Stomach (tissue), 9 donors: ENCODE measurements around the gene TUBB6. TPM values are rescaled to one million over a fixed set of nuclear protein-coding genes. Genes with fewer than 3 reads are reported as not detected.

Experiments
- DNase-seq, 2 donors: peaks; one replicate each; pipeline versions ENCODE4 v3.0.0 to v3.0.0-alpha.2; 2013 to 2019
- H3K27ac ChIP-seq, 5 donors: fragments of 200-600 bp in 4 of 5; sonication (generic) in 4 of 5; one replicate each; pipeline ENCODE4 v1.5.1; 2013 to 2019; ENCODE audit warnings: mild to moderate bottlenecking in 1 of 5, moderate library complexity in 1 of 5
- H3K27me3 ChIP-seq, 3 donors: fragments of 200-600 bp; sonication (generic); one replicate each; pipeline ENCODE4 v1.5.1; 2017 to 2019; ENCODE audit warnings: mixed run types in 1 of 3
- H3K36me3 ChIP-seq, 4 donors: fragments of 200-600 bp; sonication (generic); 1 replicate in 3 of 4; 2 replicates in 1 of 4; pipeline ENCODE4 v1.5.1; 2016 to 2019
- H3K4me1 ChIP-seq, 4 donors: fragments of 200-600 bp; sonication (generic); one replicate each; pipeline ENCODE4 v1.5.1; 2016 to 2019
- H3K4me3 ChIP-seq, 4 donors: fragments of 200-600 bp; sonication (generic) in 3 of 4; one replicate each; pipeline ENCODE4 v1.5.1; 2016 to 2019; ENCODE audit warnings: mild to moderate bottlenecking in 1 of 4
- H3K9me3 ChIP-seq, 4 donors: fragments of 200-600 bp; sonication (generic); one replicate each; pipeline ENCODE4 v1.5.1; 2016 to 2019
- CTCF ChIP-seq, 7 experiments: fragments of 450-650 bp in 4 of 7; fragments of 200-600 bp in 3 of 7; sonication (generic) in 3 of 7; IDR thresholded peaks; one replicate each; pipeline ENCODE4 v1.5.1; 2016 to 2019; ENCODE audit warnings: antibody characterized with exemption in 7 of 7, control low read depth in 2 of 7, mild to moderate bottlenecking in 1 of 7
- EP300 ChIP-seq: sonication (generic); formaldehyde crosslinking; IDR thresholded peaks from one replicate; pipeline ENCODE4 v1.6.1; 2017; ENCODE audit warnings: antibody characterized with exemption
- POLR2A ChIP-seq, 4 donors: fragments of 450-650 bp; IDR thresholded peaks; one replicate each; pipeline ENCODE4 v1.6.1; 2016; ENCODE audit warnings: antibody characterized with exemption in 4 of 4, control low read depth in 2 of 4, mild to moderate bottlenecking in 1 of 4, moderate library complexity in 1 of 4
- POLR2AphosphoS5 ChIP-seq, 3 donors: sonication (generic); formaldehyde crosslinking; IDR thresholded peaks; one replicate each; pipeline ENCODE4 v1.6.1; 2016; ENCODE audit warnings: antibody characterized with exemption in 3 of 3
- WGBS, 5 donors: extraction: QIAGEN DNeasy Blood & Tissue Kit in 3 of 5; methylation state at CpG; one replicate each; pipeline versions ENCODE4 v1.1.5 to v1.1.7; 2013 to 2018; 5-methylcytosine and 5-hydroxymethylcytosine counted together
- intact Hi-C: fragments of 100-400 bp; cut with DNase I; formaldehyde crosslinking; loops from one replicate; pipeline ENCODE4 v1.15.1; 2023; ENCODE audit warnings: low total_unique reads
- polyA plus RNA-seq, 3 donors: library from polyadenylated mRNA; stranded (reverse); fragments of 200-250 nt; gene quantifications; one replicate each; pipeline ENCODE4 v1.2.3, GENCODE V29; 2013
- total RNA-seq, 5 donors: library from RNA; depleted of rRNA; stranded (reverse); fragments of >200 nt; gene quantifications; one replicate each; pipeline versions ENCODE4 v1.1.0 to v1.2.3, GENCODE V29; 2014 to 2016
- donor health status: healthy with polysubstance abuse.
- donor health status: Bipolar disorder and iron deficiency.
- donor health status: healthy.

Gene TUBB6
- total and polyA plus RNA-seq, 8 donors = 66.6 to 333 (median 174) TPM

DNA sequence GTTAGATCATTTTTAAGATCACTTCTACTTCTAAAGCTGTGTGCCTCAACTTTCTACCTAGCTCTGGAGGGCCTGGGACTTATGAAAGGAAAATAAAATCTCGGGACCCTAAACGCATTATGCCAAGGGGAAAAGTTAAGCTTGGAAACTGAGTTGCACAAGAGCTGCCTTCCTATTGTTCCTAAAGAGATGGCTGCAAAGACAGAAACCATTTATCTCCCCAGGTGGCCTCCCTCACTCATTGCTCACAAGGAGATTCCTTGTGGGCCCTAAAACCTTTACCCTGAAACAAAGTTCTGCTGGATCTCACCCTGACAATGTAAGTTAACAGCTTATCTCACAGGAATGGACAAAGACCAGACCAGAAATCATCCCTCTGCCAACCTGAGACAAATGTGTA, 26.8 kb downstream of the TUBB6 start:
- no peaks in the 10 kb centered on the region for H3K9me3 ChIP-seq
- H3K27ac ChIP-seq = no peak overlapping the region
- peaks cover 0 to 40% (median 23%) of the 10 kb centered on the region in 4 donors for H3K4me1 ChIP-seq
- intact Hi-C loops = no loop called here
- no peaks in the 10 kb centered on the region for H3K27me3 ChIP-seq
- 58 to 93% (median 91%) methylated on average over 2 of the region's 2 CpGs for WGBS, 5 donors
- TF ChIP-seq POLR2A (IDR thresholded peaks at IDR 0.05) (no peak), POLR2AphosphoS5 (IDR thresholded peaks at IDR 0.05) (no peak), EP300 (no peak), CTCF (IDR thresholded peaks at IDR 0.05) (no peak)
- peaks cover 23 to 83% (median 79%) of the 10 kb centered on the region in 4 donors for H3K36me3 ChIP-seq
- H3K4me3 ChIP-seq = no peak overlapping the region
- no peak for DNase-seq

DNA sequence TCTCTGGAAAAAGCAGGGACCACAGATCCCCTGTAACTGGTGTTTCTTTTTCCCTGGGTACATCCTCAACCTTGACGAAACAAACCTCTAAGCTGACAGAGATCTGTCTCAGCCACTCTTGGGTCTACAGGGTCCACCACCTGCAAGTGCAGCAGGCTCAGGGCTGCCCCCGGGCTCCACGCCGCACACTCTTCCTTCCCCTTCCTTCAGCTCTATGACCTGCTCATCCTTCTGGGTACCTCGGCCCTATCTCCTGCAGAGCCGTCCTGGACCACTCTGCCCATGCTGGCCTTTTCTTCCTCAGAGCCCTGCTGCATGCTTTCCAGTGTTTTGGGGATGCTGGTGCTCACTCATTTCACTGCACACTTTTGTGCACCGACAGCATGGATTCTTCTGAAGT, 27.5 kb downstream of the TUBB6 start:
- TF ChIP-seq EP300 = no peak
- no peak for TF ChIP-seq POLR2AphosphoS5 (IDR thresholded peaks at IDR 0.05)
- no peak for TF ChIP-seq CTCF (IDR thresholded peaks at IDR 0.05)
- no peak for TF ChIP-seq POLR2A (IDR thresholded peaks at IDR 0.05)
- Histone ChIP-seq H3K27ac (no peak overlapping the region), H3K4me1 (peaks cover 0 to 40% (median 23%) of the 10 kb centered on the region in 4 donors), H3K4me3 (no peak overlapping the region), H3K27me3 (no peaks in the 10 kb centered on the region), H3K36me3 (peaks cover 23 to 83% (median 79%) of the 10 kb centered on the region in 4 donors), H3K9me3 (no peaks in the 10 kb centered on the region)
- no peak for DNase-seq
- intact Hi-C loops = no loop called here
- WGBS, 5 donors = 83 to 96% (median 85%) methylated on average over 7 of the region's 7 CpGs

GRCh38 chr18:12336171-12336613, 28.2 kb downstream of the TUBB6 start:
- Histone ChIP-seq H3K27ac (no peak overlapping the region), H3K36me3 (peaks cover 23 to 83% (median 79%) of the 10 kb centered on the region in 4 donors), H3K27me3 (no peaks in the 10 kb centered on the region), H3K9me3 (no peaks in the 10 kb centered on the region), H3K4me3 (no peak overlapping the region), H3K4me1 (peaks cover 0 to 40% (median 23%) of the 10 kb centered on the region in 4 donors)
- 65 to 79% (median 70%) methylated on average over 2 of the region's 2 CpGs for WGBS, 5 donors
- TF ChIP-seq POLR2A (IDR thresholded peaks at IDR 0.05) (no peak), POLR2AphosphoS5 (IDR thresholded peaks at IDR 0.05) (no peak), EP300 (no peak), CTCF (IDR thresholded peaks at IDR 0.05) (no peak)
- no peak for DNase-seq
- intact Hi-C loops = no loop called here

- Histone ChIP-seq H3K36me3 (peaks cover 23 to 87% (median 84%) of the 10 kb centered on the region in 4 donors), H3K4me1 (peaks cover 0 to 40% (median 23%) of the 10 kb centered on the region in 4 donors), H3K27me3 (no peaks in the 10 kb centered on the region), H3K27ac (no peak overlapping the region), H3K4me3 (no peak overlapping the region), H3K9me3 (no peaks in the 10 kb centered on the region)
- TF ChIP-seq EP300 (no peak), CTCF (IDR thresholded peaks at IDR 0.05) (no peak), POLR2AphosphoS5 (IDR thresholded peaks at IDR 0.05) (no peak), POLR2A (IDR thresholded peaks at IDR 0.05) (no peak)
- WGBS, 5 donors = 21 to 62% (median 48%) methylated on average over 6 of the region's 6 CpGs
- intact Hi-C loops = no loop called here
- no peak for DNase-seq
Measured at GRCh38 chr18:12336887-12337286, 28.8 kb downstream of the TUBB6 start.
